HG03045 (cell line): Measurements from ENCODE around the gene SLC41A3.
"Not testable (repeated sequence)": the region's sequence is repeated elsewhere in the genome, so short reads cannot be mapped to it uniquely, and the experiment has no call there.

Experiments used
- ATAC-seq: cut with Tn5 transposase; IDR thresholded peaks from one replicate; pipeline ENCODE4 v1.9.1; 2021; ENCODE audit warnings: mild to moderate bottlenecking, moderate library complexity; ENCODE audit not compliant: unreplicated experiment

Gene SLC41A3

GRCh38 chr3:126083511-126083912, 412 bp downstream of the SLC41A3 start:
- ATAC-seq, result peak; percentile 47

DNA sequence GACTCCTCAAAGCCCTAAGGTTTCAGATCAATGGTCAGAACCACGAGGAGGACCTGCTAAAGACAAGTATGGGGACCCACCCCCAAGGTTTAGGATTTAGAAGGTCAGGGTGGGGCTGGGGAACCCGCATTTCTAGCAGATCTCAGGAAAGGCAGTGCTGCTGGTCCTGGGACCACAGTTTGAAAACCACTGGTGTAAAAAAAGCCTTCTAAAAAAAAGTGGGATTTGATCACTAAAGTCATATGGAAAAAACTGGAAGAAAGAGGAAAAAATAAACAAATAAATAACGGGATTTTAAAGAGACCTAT, 832 bp downstream of the SLC41A3 start:
- no peak for ATAC-seq

DNA sequence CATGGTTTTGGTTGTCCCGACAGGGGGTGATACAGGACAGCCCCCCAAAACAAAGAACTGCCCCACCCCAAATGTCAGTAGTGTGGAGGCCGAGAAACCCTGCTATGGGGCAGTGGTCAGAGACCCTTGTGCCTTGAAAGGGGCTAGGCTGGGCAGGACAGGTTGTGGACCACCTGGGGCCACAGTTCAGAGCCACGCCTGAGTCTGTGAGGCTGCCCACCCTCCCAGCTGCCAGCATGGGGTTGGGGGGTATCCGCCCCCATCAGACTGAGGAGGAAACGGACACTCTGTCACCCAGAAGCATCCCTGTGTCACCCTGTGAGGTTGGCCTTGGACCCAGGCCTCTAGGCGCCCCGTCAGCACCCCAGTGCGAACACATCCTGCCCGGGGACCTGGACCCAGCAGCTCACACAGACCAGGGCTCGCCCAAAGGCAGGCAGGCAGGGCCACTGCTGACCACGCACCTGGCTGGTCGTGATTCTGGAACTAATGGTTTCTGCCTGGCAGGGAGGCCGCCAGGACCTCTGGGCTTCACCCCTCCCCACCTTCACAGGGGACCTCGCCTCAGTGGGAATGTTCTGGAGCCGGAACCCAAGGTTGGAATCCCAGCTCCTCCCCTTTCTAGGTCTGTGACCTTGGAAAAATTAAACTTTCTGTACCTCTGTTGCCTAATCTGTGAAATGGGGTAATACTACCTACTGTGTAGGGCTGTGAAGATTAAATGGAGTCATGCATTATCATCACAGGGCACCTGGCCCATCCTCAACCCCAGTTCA, 1.4 kb downstream of the SLC41A3 start:
- no peak for ATAC-seq

DNA sequence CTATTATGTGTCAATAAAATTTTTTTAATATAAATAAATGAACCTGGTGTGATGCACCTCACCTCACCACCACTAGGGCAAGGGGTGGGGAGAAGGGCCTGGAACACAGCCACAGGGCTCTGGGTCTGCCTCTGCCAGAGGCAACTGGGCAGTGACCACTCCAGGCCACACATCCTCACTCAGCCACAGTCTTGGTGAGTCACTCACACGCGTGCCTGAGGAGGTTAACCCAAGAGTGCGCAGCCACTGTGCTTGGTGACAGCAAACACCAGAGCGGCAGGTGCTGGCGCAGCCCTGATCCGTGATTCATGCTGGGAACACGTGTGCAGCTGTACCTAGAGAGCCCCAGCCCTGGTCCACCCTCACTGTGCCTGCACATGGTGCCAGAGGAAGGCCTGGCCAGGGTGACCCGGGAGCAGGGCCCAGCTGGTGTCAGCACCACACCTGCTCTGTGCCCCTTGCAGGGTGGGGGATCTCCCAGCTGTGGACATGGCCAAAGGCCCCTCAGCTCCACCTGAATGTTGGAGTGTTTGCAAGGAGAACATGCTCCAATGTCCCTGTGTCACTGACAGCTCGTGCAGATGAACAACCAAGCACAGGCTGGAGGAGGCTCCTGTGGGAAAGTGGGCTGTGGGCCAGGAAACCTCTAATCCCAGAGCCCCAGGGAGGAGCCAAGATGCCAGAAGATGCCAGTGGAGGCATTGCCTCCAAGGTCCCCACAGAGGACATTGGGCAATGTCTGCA, 2.1 kb downstream of the SLC41A3 start:
- no peak for ATAC-seq

DNA sequence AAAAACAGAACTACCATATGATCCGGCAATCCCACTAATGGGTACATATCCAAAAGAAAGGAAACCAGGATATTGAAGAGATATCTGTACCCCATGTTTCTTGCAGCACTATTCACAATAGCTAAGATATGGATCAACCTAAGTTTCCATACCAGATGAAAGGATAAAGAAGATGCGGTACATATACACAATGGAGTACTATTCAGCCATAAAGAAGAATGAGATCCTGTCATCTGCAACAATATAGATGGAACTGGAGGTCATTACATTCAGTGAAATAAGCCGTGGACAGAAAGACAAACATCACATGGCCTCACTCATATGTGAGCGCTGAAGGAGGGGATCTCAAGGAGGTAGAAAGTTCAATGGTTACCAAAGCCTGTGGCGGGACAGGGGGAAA, 3.0 kb downstream of the SLC41A3 start:
- no peak for ATAC-seq

DNA sequence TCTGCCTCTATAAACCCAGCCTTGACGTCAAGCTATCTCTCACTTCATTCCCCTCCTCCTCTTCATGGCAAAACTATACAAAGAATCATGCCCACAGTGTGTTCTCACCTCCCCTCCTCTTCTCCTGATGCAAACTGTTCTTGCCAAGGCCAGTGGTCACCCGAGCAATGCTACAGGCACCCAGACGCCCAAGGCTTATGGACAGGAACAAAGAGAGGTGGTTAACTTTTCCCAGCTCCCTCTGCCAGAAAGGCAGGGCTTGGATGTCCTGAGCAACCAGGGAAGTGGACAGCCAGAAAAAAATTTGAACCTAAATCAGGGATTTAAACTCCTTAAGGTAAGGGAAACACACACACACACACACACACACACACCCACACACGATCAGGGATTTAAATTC, 5.1 kb downstream of the SLC41A3 start:
- ATAC-seq, result no peak

GRCh38 chr3:126077754-126078153, 6.2 kb downstream of the SLC41A3 start:
- ATAC-seq, result no peak

- no peak for ATAC-seq
These were observed 7.8 kb downstream of the SLC41A3 start for GRCh38 chr3:126076140-126076539.

- no peak for ATAC-seq
These were observed 13.8 kb downstream of the SLC41A3 start for GRCh38 chr3:126070146-126070545.

GRCh38 chr3:126067959-126068358, 16.0 kb downstream of the SLC41A3 start:
- ATAC-seq, result no peak

GRCh38 chr3:126066676-126067075, 17.2 kb downstream of the SLC41A3 start:
- ATAC-seq, result not testable (repeated sequence)

DNA sequence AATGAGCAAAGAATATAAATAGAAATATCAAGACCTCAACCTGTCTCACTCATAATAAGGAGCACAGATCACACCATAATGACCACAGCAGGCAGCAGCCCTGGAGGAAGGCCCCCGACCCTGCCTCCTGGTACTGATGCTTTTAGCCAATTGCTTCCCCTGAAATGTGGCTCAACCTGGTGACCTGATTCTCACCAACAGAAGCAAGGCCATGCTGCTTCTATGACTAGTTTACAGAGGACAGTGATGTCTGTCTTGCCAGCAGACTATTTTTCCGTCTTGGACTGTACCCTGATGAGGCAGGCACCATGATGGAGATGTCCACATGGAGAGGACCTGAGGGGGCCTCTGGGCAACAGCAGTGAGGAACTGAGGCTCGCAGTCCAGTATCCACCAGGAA, 18.0 kb downstream of the SLC41A3 start:
- ATAC-seq, result no peak

GRCh38 chr3:126064627-126065258, 19.2 kb downstream of the SLC41A3 start:
- ATAC-seq, result no peak

GRCh38 chr3:126063358-126063965, 20.5 kb downstream of the SLC41A3 start:
- ATAC-seq, result no peak

GRCh38 chr3:126061301-126062032, 22.5 kb downstream of the SLC41A3 start:
- ATAC-seq, result no peak

DNA sequence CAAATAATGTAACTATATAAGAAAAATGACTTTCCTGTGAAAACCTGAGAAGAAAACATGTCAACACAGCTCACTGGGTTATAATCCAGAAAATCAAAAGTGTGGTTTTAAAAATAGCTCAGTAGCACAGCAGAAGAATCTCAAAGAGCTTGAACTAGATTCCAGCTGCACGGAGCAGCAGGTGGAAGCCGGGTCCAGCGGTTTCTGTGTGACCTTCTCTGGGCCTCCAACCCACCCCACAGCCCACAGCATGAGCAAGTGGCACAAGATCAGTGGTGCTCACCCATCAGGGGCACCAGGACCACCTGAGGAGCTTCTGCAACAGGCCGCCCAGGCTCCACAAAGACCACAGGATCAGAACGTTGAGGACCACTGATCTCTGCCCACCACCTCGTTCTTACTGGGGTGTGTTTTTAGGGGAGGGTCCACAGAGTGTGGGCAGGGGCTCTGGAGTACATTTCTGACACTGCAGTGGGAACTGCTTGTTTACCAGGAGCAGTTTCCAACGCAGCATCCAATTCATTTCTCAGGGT, 23.2 kb downstream of the SLC41A3 start:
- ATAC-seq, result no peak

DNA sequence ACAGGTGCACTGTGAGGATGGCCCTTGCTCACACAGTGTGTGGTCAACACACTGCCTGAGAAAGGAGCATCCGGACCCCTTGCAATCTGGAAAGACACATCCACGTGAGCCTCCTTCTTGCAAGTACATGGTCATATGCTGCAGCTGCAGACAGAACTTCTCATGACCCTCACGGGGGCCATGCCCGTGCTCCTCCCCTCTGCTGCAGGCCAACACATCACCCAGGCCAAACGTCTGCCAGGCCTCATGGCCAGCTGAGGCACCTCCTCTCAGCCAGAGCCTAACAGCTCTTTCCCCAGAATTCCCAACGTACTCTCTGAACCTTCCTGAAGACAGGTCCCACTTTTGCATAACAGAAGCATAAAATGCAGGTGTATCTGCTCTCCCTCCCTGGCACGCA, 25.3 kb downstream of the SLC41A3 start:
- ATAC-seq, result no peak

DNA sequence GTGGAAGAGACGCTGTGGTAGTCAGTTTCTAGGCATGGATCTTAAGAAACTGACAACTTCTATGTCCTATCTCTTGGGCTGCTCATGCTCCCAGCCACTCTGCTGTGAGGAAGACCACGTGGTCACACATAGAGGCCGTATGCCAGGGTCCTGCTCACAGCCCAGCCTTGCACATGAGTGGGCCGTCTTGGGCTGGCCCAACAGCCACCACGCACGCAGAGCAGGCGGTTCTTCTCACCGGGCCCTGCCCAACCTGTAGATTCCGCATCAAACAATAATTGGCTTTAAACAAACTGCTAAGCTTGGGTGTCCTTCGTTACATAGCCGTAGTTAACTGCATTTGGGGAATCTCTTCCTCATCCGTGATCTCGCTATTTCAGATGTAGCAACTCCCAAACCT, 26.0 kb downstream of the SLC41A3 start:
- no peak for ATAC-seq

GRCh38 chr3:126057501-126057819, 26.5 kb downstream of the SLC41A3 start:
- no peak for ATAC-seq

DNA sequence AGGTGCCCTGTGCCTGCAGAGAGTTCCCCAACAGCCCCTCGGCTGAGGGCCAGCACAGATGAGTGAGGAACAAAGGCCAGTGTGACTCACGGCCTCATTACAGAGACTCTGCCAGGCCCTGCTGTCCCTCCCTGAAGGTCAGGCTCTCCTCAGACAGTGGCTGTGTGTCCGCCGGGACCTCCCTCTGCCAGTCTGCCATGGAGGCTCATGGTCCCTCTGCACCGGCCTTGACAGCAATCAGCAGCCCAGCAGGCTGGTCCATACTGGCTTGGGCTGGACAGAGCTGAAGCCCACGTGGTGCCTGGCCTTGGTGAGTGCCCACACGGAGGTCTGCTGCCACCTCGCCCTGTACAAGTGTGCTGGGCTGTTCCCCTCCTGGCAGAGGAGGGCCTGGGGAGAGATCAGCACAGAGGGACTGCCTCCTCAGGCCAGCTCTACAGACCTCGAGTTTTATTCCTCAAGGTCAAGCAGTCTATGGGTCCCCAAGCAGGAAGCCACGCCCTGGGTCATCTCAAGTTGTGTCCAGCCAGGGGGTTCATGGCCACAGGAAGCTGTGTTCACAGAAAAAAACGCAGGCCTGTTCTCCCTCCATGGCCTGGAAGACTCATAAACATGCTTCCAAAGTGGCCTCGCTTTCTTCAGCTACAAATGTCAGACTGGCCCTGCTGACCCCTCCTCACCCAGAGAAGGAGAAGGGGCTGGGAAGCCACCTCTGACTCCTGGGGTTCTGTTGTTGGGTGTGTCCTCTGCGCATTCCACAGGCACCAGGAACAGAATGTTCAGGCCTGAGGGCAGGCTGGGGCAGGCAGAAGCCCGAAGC, 27.0 kb downstream of the SLC41A3 start:
- no peak for ATAC-seq
